ENCODE measurements around the gene GALK2. TPM values are rescaled to one million over a fixed set of nuclear protein-coding genes. Genes with fewer than 3 reads are reported as not detected.
A peak's percentile ranks its signal among the peaks of the same experiment; 100 is the strongest.

GALK2 gene
- total and polyA plus RNA-seq, 2 experiments from 2014 or later, result 11.5 to 23.0 TPM

DNA sequence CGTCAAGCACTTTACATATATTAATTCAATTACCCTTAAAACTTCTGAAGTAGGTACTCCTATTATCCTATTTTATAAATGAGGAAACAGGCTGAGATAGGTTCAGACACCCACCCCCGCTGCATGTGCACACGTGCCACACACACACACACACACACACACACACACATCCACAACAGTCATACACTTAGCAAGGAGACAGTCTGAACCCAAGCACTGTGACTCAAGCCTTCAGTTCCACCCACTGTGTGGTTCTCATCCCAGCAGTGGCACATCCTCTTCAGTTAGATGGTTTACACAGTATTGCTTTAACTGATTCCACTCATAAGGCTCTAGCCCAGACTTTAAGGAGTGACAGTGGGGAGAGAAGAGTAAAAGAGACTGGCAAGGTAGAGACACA lies 161.9 kb downstream of the GALK2 start:
- Histone ChIP-seq H3K27ac (ENCODE audit: low read depth) (no peak overlapping the region), H3K4me2 (no peak overlapping the region), H3K4me3 (no peak overlapping the region), H2AFZ (no peak overlapping the region), H3K4me1 (ENCODE audit: insufficient read depth) (peaks cover 17% of the 10 kb centered on the region), H3K79me2 (replicated peaks; ENCODE audit: insufficient read depth) (no peaks in the 10 kb centered on the region), H3K9me2 (ENCODE audit: insufficient read depth) (no peaks in the 10 kb centered on the region), H3K36me3 (ENCODE audit: insufficient read depth) (no peaks in the 10 kb centered on the region), H4K20me1 (replicated peaks; ENCODE audit: insufficient read depth) (no peaks in the 10 kb centered on the region), H3K27me3 (ENCODE audit: insufficient read depth) (no peaks in the 10 kb centered on the region), H3F3A (replicated peaks; ENCODE audit: low read depth) (no peaks in the 10 kb centered on the region)
- H3K4me3 Mint-ChIP-seq, result no peak overlapping the region
- H3K4me1 Mint-ChIP-seq, result peaks cover 46% of the 10 kb centered on the region
- H3K27me3 Mint-ChIP-seq (ENCODE audit: insufficient read depth, low read depth, poor library complexity), result peaks cover 2% of the 10 kb centered on the region
- TF ChIP-seq EZH2phosphoT487 (IDR thresholded peaks at IDR 0.05; ENCODE audit: unreplicated experiment) (no peak), POLR2AphosphoS5 (IDR thresholded peaks at IDR 0.05; ENCODE audit: low read depth) (no peak), EZH2 (IDR thresholded peaks at IDR 0.05; ENCODE audit: low read depth, unreplicated experiment) (no peak), ZNF331 (CRISPR knock-in tag; IDR thresholded peaks at IDR 0.05; ENCODE audit: low read depth) (no peak), CREB1 (CRISPR knock-in tag; IDR thresholded peaks at IDR 0.05; ENCODE audit: low read depth) (no peak), NANOG (IDR thresholded peaks at IDR 0.05; ENCODE audit: borderline replicate concordance) (no peak), JUNB (IDR thresholded peaks at IDR 0.05; ENCODE audit: unreplicated experiment) (no peak), ZNF114 (CRISPR knock-in tag; IDR thresholded peaks at IDR 0.05) (no peak), STAT1 (IDR thresholded peaks at IDR 0.05; ENCODE audit: unreplicated experiment) (no peak)
- TF ChIP-seq, protein P1, sequence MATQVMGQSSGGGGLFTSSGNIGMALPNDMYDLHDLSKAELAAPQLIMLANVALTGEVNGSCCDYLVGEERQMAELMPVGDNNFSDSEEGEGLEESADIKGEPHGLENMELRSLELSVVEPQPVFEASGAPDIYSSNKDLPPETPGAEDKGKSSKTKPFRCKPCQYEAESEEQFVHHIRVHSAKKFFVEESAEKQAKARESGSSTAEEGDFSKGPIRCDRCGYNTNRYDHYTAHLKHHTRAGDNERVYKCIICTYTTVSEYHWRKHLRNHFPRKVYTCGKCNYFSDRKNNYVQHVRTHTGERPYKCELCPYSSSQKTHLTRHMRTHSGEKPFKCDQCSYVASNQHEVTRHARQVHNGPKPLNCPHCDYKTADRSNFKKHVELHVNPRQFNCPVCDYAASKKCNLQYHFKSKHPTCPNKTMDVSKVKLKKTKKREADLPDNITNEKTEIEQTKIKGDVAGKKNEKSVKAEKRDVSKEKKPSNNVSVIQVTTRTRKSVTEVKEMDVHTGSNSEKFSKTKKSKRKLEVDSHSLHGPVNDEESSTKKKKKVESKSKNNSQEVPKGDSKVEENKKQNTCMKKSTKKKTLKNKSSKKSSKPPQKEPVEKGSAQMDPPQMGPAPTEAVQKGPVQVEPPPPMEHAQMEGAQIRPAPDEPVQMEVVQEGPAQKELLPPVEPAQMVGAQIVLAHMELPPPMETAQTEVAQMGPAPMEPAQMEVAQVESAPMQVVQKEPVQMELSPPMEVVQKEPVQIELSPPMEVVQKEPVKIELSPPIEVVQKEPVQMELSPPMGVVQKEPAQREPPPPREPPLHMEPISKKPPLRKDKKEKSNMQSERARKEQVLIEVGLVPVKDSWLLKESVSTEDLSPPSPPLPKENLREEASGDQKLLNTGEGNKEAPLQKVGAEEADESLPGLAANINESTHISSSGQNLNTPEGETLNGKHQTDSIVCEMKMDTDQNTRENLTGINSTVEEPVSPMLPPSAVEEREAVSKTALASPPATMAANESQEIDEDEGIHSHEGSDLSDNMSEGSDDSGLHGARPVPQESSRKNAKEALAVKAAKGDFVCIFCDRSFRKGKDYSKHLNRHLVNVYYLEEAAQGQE (IDR thresholded peaks at IDR 0.05; ENCODE audit: unreplicated experiment), result no peak
- TF ChIP-seq, protein P2, sequence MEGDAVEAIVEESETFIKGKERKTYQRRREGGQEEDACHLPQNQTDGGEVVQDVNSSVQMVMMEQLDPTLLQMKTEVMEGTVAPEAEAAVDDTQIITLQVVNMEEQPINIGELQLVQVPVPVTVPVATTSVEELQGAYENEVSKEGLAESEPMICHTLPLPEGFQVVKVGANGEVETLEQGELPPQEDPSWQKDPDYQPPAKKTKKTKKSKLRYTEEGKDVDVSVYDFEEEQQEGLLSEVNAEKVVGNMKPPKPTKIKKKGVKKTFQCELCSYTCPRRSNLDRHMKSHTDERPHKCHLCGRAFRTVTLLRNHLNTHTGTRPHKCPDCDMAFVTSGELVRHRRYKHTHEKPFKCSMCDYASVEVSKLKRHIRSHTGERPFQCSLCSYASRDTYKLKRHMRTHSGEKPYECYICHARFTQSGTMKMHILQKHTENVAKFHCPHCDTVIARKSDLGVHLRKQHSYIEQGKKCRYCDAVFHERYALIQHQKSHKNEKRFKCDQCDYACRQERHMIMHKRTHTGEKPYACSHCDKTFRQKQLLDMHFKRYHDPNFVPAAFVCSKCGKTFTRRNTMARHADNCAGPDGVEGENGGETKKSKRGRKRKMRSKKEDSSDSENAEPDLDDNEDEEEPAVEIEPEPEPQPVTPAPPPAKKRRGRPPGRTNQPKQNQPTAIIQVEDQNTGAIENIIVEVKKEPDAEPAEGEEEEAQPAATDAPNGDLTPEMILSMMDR (conservative IDR thresholded peaks at IDR 0.05; ENCODE audit: low read depth in 2 of 2), result no peak
- TF ChIP-seq, protein P3, sequence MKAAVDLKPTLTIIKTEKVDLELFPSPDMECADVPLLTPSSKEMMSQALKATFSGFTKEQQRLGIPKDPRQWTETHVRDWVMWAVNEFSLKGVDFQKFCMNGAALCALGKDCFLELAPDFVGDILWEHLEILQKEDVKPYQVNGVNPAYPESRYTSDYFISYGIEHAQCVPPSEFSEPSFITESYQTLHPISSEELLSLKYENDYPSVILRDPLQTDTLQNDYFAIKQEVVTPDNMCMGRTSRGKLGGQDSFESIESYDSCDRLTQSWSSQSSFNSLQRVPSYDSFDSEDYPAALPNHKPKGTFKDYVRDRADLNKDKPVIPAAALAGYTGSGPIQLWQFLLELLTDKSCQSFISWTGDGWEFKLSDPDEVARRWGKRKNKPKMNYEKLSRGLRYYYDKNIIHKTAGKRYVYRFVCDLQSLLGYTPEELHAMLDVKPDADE (IDR thresholded peaks at IDR 0.05), result no peak
- TF ChIP-seq, protein P4, sequence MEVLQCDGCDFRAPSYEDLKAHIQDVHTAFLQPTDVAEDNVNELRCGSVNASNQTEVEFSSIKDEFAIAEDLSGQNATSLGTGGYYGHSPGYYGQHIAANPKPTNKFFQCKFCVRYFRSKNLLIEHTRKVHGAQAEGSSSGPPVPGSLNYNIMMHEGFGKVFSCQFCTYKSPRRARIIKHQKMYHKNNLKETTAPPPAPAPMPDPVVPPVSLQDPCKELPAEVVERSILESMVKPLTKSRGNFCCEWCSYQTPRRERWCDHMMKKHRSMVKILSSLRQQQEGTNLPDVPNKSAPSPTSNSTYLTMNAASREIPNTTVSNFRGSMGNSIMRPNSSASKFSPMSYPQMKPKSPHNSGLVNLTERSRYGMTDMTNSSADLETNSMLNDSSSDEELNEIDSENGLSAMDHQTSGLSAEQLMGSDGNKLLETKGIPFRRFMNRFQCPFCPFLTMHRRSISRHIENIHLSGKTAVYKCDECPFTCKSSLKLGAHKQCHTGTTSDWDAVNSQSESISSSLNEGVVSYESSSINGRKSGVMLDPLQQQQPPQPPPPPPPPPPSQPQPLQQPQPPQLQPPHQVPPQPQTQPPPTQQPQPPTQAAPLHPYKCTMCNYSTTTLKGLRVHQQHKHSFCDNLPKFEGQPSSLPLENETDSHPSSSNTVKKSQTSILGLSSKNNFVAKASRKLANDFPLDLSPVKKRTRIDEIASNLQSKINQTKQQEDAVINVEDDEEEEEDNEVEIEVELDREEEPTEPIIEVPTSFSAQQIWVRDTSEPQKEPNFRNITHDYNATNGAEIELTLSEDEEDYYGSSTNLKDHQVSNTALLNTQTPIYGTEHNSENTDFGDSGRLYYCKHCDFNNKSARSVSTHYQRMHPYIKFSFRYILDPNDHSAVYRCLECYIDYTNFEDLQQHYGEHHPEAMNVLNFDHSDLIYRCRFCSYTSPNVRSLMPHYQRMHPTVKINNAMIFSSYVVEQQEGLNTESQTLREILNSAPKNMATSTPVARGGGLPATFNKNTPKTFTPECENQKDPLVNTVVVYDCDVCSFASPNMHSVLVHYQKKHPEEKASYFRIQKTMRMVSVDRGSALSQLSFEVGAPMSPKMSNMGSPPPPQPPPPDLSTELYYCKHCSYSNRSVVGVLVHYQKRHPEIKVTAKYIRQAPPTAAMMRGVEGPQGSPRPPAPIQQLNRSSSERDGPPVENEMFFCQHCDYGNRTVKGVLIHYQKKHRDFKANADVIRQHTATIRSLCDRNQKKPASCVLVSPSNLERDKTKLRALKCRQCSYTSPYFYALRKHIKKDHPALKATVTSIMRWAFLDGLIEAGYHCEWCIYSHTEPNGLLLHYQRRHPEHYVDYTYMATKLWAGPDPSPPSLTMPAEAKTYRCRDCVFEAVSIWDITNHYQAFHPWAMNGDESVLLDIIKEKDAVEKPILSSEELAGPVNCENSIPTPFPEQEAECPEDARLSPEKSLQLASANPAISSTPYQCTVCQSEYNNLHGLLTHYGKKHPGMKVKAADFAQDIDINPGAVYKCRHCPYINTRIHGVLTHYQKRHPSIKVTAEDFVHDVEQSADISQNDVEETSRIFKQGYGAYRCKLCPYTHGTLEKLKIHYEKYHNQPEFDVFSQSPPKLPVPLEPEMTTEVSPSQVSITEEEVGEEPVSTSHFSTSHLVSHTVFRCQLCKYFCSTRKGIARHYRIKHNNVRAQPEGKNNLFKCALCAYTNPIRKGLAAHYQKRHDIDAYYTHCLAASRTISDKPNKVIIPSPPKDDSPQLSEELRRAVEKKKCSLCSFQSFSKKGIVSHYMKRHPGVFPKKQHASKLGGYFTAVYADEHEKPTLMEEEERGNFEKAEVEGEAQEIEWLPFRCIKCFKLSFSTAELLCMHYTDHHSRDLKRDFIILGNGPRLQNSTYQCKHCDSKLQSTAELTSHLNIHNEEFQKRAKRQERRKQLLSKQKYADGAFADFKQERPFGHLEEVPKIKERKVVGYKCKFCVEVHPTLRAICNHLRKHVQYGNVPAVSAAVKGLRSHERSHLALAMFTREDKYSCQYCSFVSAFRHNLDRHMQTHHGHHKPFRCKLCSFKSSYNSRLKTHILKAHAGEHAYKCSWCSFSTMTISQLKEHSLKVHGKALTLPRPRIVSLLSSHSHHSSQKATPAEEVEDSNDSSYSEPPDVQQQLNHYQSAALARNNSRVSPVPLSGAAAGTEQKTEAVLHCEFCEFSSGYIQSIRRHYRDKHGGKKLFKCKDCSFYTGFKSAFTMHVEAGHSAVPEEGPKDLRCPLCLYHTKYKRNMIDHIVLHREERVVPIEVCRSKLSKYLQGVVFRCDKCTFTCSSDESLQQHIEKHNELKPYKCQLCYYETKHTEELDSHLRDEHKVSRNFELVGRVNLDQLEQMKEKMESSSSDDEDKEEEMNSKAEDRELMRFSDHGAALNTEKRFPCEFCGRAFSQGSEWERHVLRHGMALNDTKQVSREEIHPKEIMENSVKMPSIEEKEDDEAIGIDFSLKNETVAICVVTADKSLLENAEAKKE (CRISPR knock-in tag; IDR thresholded peaks at IDR 0.05), result no peak
- H3K36me3 Mint-ChIP-seq (ENCODE audit: low read depth), result no peaks in the 10 kb centered on the region; the same call in 2 of the 3 replicates
- peak overlapping the region; percentile 30 for H3K27ac Mint-ChIP-seq
- no peaks in the 10 kb centered on the region for H3K9me3 Mint-ChIP-seq
- no peak for DNase-seq (ENCODE audit: low spot score)
- no peak for ATAC-seq
